Sigmoid colon (tissue), 7 donors: ENCODE results near the gene NT5C1B. TPM values are rescaled to one million over a fixed set of nuclear protein-coding genes. Genes with fewer than 3 reads are reported as not detected.

Experiments
- DNase-seq: peaks from one replicate; pipeline ENCODE4 v3.0.0-alpha.2; 2019
- H3K27ac ChIP-seq, 4 donors: fragments of 200-600 bp; sonication (generic); one replicate each; pipeline ENCODE4 v1.5.1; 2016 to 2019; ENCODE audit warnings: mild to moderate bottlenecking in 1 of 4
- H3K27me3 ChIP-seq, 3 donors: fragments of 200-600 bp; sonication (generic); one replicate each; pipeline ENCODE4 v1.5.1; 2019; ENCODE audit warnings: mild to moderate bottlenecking in 1 of 3
- H3K36me3 ChIP-seq, 4 donors: fragments of 200-600 bp; sonication (generic); one replicate each; pipeline ENCODE4 v1.5.1; 2016 to 2019
- H3K4me1 ChIP-seq, 4 donors: fragments of 200-600 bp; sonication (generic); one replicate each; pipeline ENCODE4 v1.5.1; 2017 to 2019
- H3K4me3 ChIP-seq, 4 donors: fragments of 200-600 bp; sonication (generic); one replicate each; pipeline ENCODE4 v1.5.1; 2017 to 2019; ENCODE audit warnings: mild to moderate bottlenecking in 2 of 4, moderate library complexity in 1 of 4
- H3K9me3 ChIP-seq, 4 donors: fragments of 200-600 bp in 3 of 4; sonication (generic) in 3 of 4; one replicate each; pipeline versions ENCODE4 v1.5.1 to v1.6.1; 2013 to 2019
- EP300 ChIP-seq, 4 donors: sonication (generic); formaldehyde crosslinking; IDR thresholded peaks; one replicate each; pipeline ENCODE4 v1.6.1; 2017; ENCODE audit warnings: antibody characterized with exemption in 4 of 4
- POLR2A ChIP-seq, 2 donors: fragments of 450-650 bp; IDR thresholded peaks; one replicate each; pipeline ENCODE4 v1.6.1; 2016; ENCODE audit warnings: antibody characterized with exemption in 2 of 2, mild to moderate bottlenecking in 2 of 2, moderate library complexity in 2 of 2
- POLR2AphosphoS5 ChIP-seq, 4 donors: sonication (generic); formaldehyde crosslinking; IDR thresholded peaks; one replicate each; pipeline ENCODE4 v1.6.1; 2017; ENCODE audit warnings: antibody characterized with exemption in 4 of 4
- WGBS, 2 donors: extraction: QIAGEN DNeasy Blood & Tissue Kit; methylation state at CpG; one replicate each; pipeline ENCODE4 v1.1.7; 2013; 5-methylcytosine and 5-hydroxymethylcytosine counted together
- intact Hi-C: fragments of 100-400 bp; cut with DNase I; formaldehyde crosslinking; loops from one replicate; pipeline ENCODE4 v1.15.1; 2023
- polyA plus RNA-seq, 3 donors: library from polyadenylated mRNA; stranded (reverse); fragments of 200-250 nt; gene quantifications; one replicate each; pipeline ENCODE4 v1.2.3, GENCODE V29; 2013
- total RNA-seq, 4 donors: library from RNA; depleted of rRNA; stranded (reverse); fragments of >200 nt; gene quantifications; one replicate each; pipeline ENCODE4 v1.1.0, GENCODE V29; 2016
- TF ChIP-seq, protein P1 (sequence below), 4 experiments: fragments of 450-650 bp in 3 of 4; fragments of 200-600 bp in 1 of 4; IDR thresholded peaks; one replicate each; pipeline ENCODE4 v1.5.1; 2016 to 2019; ENCODE audit warnings: antibody characterized with exemption in 4 of 4, mild to moderate bottlenecking in 3 of 4, moderate library complexity in 2 of 4
- donor health status: healthy with polysubstance abuse.
- donor health status: Bipolar disorder and iron deficiency.
- donor health status: healthy.

NT5C1B gene
- total and polyA plus RNA-seq, 7 donors: not detected

DNA sequence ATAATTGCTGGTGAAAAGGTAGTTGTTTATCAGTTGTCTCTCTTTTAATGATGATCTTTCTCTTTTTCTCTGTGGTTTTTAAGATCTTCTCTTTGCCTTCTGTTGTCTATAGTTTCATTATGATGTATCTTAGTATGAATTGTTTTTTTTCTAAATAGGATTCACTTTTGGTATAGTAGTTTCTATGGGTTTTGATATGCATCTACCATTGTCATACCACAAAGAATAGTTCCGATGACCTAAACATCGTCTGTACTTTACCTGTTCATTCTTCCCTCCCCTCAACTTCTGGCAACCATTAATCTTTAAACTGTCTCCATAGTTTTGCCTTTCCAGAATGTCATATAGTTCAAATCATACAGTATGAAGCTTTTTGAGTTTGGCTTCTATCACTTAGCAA lies 48.5 kb downstream of the NT5C1B start:
- H3K27me3 ChIP-seq: no peaks in the 10 kb centered on the region
- intact Hi-C loops: no loop called here
- H3K27ac ChIP-seq: no peak overlapping the region
- no peaks in the 10 kb centered on the region for H3K36me3 ChIP-seq
- DNase-seq: no peak
- no peak for TF ChIP-seq EP300 (IDR thresholded peaks at IDR 0.05)
- no peak for TF ChIP-seq POLR2AphosphoS5 (IDR thresholded peaks at IDR 0.05)
- TF ChIP-seq, protein P1, sequence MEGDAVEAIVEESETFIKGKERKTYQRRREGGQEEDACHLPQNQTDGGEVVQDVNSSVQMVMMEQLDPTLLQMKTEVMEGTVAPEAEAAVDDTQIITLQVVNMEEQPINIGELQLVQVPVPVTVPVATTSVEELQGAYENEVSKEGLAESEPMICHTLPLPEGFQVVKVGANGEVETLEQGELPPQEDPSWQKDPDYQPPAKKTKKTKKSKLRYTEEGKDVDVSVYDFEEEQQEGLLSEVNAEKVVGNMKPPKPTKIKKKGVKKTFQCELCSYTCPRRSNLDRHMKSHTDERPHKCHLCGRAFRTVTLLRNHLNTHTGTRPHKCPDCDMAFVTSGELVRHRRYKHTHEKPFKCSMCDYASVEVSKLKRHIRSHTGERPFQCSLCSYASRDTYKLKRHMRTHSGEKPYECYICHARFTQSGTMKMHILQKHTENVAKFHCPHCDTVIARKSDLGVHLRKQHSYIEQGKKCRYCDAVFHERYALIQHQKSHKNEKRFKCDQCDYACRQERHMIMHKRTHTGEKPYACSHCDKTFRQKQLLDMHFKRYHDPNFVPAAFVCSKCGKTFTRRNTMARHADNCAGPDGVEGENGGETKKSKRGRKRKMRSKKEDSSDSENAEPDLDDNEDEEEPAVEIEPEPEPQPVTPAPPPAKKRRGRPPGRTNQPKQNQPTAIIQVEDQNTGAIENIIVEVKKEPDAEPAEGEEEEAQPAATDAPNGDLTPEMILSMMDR (IDR thresholded peaks at IDR 0.05): no peak
- TF ChIP-seq POLR2A (IDR thresholded peaks at IDR 0.05): no peak
- 87 to 90% methylated on average over 2 of the region's 2 CpGs for WGBS, 2 donors
- no peak overlapping the region for H3K4me3 ChIP-seq
- H3K4me1 ChIP-seq: peaks cover 0 to 7% (median 0%) of the 10 kb centered on the region in 4 donors
- H3K9me3 ChIP-seq: no peaks in the 10 kb centered on the region

DNA sequence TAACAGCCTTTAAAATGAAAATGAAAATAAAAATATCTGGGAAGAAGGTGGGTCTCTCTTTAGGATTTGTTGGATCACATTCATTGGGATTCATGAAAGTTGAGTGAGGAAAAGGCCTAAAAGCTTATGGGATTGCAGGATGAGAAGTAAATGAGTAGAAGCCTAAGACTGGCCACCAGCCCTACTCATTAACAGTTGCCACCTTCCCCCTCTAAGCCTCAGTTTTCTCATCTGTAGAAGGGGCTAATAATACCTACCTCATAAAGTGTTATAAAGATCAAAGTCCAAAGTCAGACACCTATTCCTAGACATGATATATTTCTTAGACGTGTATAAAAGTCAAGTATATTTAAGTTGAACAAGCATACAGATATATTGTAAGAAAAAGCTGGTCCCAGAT lies 52.7 kb downstream of the NT5C1B start:
- intact Hi-C loops: no loop called here
- TF ChIP-seq, protein P1 (IDR thresholded peaks at IDR 0.05): no peak
- TF ChIP-seq POLR2A (IDR thresholded peaks at IDR 0.05) (no peak), POLR2AphosphoS5 (IDR thresholded peaks at IDR 0.05) (no peak), EP300 (IDR thresholded peaks at IDR 0.05) (no peak)
- Histone ChIP-seq H3K4me3 (no peak overlapping the region), H3K4me1 (peaks cover 0 to 6% (median 0%) of the 10 kb centered on the region in 4 donors), H3K27me3 (no peaks in the 10 kb centered on the region), H3K27ac (peak overlapping the region in 1 of 4 donors; percentile 48), H3K36me3 (no peaks in the 10 kb centered on the region), H3K9me3 (no peaks in the 10 kb centered on the region)
- WGBS, 2 donors: 73 to 92% methylated on average over 1 of the region's 1 CpG
- DNase-seq: no peak

DNA sequence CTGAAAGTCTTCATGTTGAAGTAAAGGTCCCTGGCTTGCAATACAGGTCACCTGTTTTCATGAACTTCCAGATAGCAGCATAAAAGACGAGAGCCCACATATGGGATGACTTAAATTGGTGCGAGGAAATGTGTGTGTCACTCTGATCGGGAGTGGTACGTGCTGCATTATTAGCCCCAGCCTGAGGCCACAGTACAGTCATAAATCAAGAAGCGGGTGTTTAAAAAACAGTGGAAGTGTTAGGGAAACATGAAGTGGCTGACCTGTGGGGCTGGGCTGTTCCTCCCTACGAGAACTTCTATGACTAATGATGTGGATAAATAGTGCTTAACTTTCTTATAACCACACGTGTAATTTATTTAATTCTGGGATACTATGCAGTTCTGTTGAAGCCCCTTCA lies 53.3 kb downstream of the NT5C1B start:
- WGBS, 2 donors: 26 to 30% methylated on average over 7 of the region's 7 CpGs
- DNase-seq: peak; percentile 63
- H3K4me3 ChIP-seq: no peak overlapping the region
- no peaks in the 10 kb centered on the region for H3K36me3 ChIP-seq
- H3K27ac ChIP-seq: peak overlapping the region in 1 of 4 donors; percentile 48
- TF ChIP-seq, protein P1 (IDR thresholded peaks at IDR 0.05): no peak
- TF ChIP-seq POLR2A (IDR thresholded peaks at IDR 0.05) (no peak), POLR2AphosphoS5 (IDR thresholded peaks at IDR 0.05) (no peak), EP300 (IDR thresholded peaks at IDR 0.05) (no peak)
- no peaks in the 10 kb centered on the region for H3K27me3 ChIP-seq
- H3K9me3 ChIP-seq: no peaks in the 10 kb centered on the region
- H3K4me1 ChIP-seq: peaks cover 0 to 6% (median 0%) of the 10 kb centered on the region in 4 donors
- intact Hi-C loops: no loop called here

DNA sequence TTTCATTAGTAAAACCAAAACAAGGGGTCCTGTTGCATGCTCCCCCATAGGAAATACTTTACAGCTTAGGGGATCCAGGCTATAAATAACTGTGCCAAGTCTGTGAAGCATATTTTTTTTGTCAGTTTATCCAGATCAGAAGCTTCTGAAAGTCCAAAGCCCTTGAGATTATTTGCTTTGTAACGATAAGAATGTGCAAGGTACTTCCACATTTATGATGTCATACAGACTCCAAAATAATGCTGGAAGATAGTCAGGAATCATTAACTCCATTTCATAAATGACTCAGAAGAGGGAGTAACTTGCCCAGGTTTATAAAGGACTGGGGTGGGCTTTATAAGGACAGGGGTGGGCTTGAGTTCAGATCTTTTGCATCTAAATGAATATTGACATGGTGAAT lies 58.2 kb downstream of the NT5C1B start:
- no peak overlapping the region for H3K27ac ChIP-seq
- no peaks in the 10 kb centered on the region for H3K36me3 ChIP-seq
- H3K9me3 ChIP-seq: no peaks in the 10 kb centered on the region
- H3K4me1 ChIP-seq: peaks cover 0 to 3% (median 0%) of the 10 kb centered on the region in 4 donors
- DNase-seq: no peak
- H3K4me3 ChIP-seq: no peak overlapping the region
- WGBS, 2 donors: 26 to 60% methylated on average over 1 of the region's 1 CpG
- no peak for TF ChIP-seq EP300 (IDR thresholded peaks at IDR 0.05)
- TF ChIP-seq, protein P1 (IDR thresholded peaks at IDR 0.05): no peak
- no peak for TF ChIP-seq POLR2A (IDR thresholded peaks at IDR 0.05)
- TF ChIP-seq POLR2AphosphoS5 (IDR thresholded peaks at IDR 0.05): no peak
- H3K27me3 ChIP-seq: no peaks in the 10 kb centered on the region
- intact Hi-C loops: no loop called here

DNA sequence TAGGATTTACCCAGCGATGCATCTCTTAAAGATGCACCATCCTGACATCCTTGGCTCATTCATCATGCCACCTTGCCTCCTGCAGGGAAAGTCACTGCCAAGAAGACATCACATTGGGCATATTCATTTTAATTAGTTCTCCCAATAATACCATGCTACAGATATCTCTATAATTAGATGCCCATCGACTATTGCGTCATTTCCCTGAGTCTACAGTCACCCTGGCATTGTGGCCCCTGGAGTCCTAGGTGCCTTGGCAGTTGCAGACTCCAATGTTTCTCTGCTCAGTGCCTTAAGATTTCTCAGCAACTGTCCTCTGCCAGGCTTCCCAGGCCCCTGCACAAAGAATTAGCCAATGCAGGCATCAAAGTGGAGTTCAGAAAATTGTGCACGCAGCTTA lies 61.5 kb downstream of the NT5C1B start:
- intact Hi-C loops: no loop called here
- TF ChIP-seq POLR2AphosphoS5 (IDR thresholded peaks at IDR 0.05): no peak
- TF ChIP-seq EP300 (IDR thresholded peaks at IDR 0.05): no peak
- TF ChIP-seq, protein P1 (IDR thresholded peaks at IDR 0.05): no peak
- TF ChIP-seq POLR2A (IDR thresholded peaks at IDR 0.05): no peak
- H3K27ac ChIP-seq: no peak overlapping the region
- H3K4me3 ChIP-seq: no peak overlapping the region
- H3K27me3 ChIP-seq: no peaks in the 10 kb centered on the region
- no peaks in the 10 kb centered on the region for H3K9me3 ChIP-seq
- H3K4me1 ChIP-seq: peaks cover 0 to 2% (median 1%) of the 10 kb centered on the region in 4 donors
- DNase-seq: no peak
- WGBS, 2 donors: 81 to 93% methylated on average over 4 of the region's 4 CpGs
- H3K36me3 ChIP-seq: no peaks in the 10 kb centered on the region
